GM19193 (cell line): ENCODE data around the gene MRGPRD.

Experiments used
- POLR2A ChIP-seq: IDR thresholded peaks from 4 replicates; pipeline ENCODE4 v1.6.1; 2011; ENCODE audit not compliant: insufficient read depth, insufficient read length; ENCODE audit errors: extremely low read depth

Gene MRGPRD

GRCh38 chr11:68954836-68955606 lies 25.8 kb downstream of the MRGPRD start:
- TF ChIP-seq POLR2A = no peak

GRCh38 chr11:68950762-68951161 lies 30.0 kb downstream of the MRGPRD start:
- no peak for TF ChIP-seq POLR2A

GRCh38 chr11:68950270-68950669 lies 30.5 kb downstream of the MRGPRD start:
- no peak for TF ChIP-seq POLR2A

- no peak for TF ChIP-seq POLR2A
Measured at GRCh38 chr11:68948935-68949334, 31.9 kb downstream of the MRGPRD start.

GRCh38 chr11:68948496-68948895 lies 32.3 kb downstream of the MRGPRD start:
- TF ChIP-seq POLR2A = no peak

- no peak for TF ChIP-seq POLR2A
Measured at GRCh38 chr11:68947151-68947550, 33.6 kb downstream of the MRGPRD start.

GRCh38 chr11:68946416-68947090 lies 34.2 kb downstream of the MRGPRD start:
- TF ChIP-seq POLR2A = no peak

- TF ChIP-seq POLR2A = no peak
Measured at GRCh38 chr11:68942751-68943271, 38.0 kb downstream of the MRGPRD start.

- TF ChIP-seq POLR2A = no peak
Measured at GRCh38 chr11:68942095-68942620, 38.6 kb downstream of the MRGPRD start.

- no peak for TF ChIP-seq POLR2A
Measured at GRCh38 chr11:68941324-68942094, 39.3 kb downstream of the MRGPRD start.

- no peak for TF ChIP-seq POLR2A
Measured at GRCh38 chr11:68940651-68941323, 40.0 kb downstream of the MRGPRD start.

- no peak for TF ChIP-seq POLR2A
Measured at GRCh38 chr11:68939583-68940555, 40.9 kb downstream of the MRGPRD start.

GRCh38 chr11:68938816-68939582 lies 41.8 kb downstream of the MRGPRD start:
- TF ChIP-seq POLR2A = no peak
